IMR-90 (cell line): ENCODE data around the gene PLXNC1. TPM values are rescaled to one million over a fixed set of nuclear protein-coding genes. Genes with fewer than 3 reads are reported as not detected.

Source experiments
- ATAC-seq: fragments of 200-7000 bp; cut with Tn5 transposase; 2 replicates; pipeline ENCODE4 v1.9.1; 2020; ENCODE audit warnings: low read depth, mild to moderate bottlenecking, moderate library complexity
- BruUV-seq: library from RNA; stranded (reverse); fragments of 400-500 nt; replicated peaks from 2 replicates; lab custom pipeline; 2021; lab: Mats Ljungman, UMichigan
- CTCF ChIA-PET: fragments of 300-600 bp; formaldehyde crosslinking; extraction: SDS; loops from one replicate; lab custom pipeline; 2021; ENCODE audit warnings: antibody characterized with exemption; lab: Yijun Ruan, JAX
- POLR2A ChIA-PET: fragments of 300-600 bp; sonication (Branson Sonifier 250); formaldehyde crosslinking; loops from one replicate; lab custom pipeline; 2022; ENCODE audit warnings: antibody characterized with exemption; ENCODE audit not compliant: unreplicated experiment; lab: Charles Lee
- DNase-seq: peaks from one replicate; pipeline ENCODE4 v3.0.0; 2013
- H2AFZ ChIP-seq: replicated peaks from 2 replicates; pipeline ENCODE3; 2013; ENCODE audit warnings: low read length, mild to moderate bottlenecking; ENCODE audit not compliant: poor library complexity
- H2AK5ac ChIP-seq: 2 replicates; pipeline ENCODE4 v1.6.1; 2013; ENCODE audit warnings: low read depth, low read length, inconsistent platforms
- H2AK9ac ChIP-seq: replicated peaks from 2 replicates; pipeline ENCODE3; 2013; ENCODE audit warnings: mild to moderate bottlenecking, low read depth, low read length, moderate library complexity; ENCODE audit not compliant: poor library complexity
- H2BK120ac ChIP-seq: 2 replicates; pipeline ENCODE4 v1.6.1; 2013; ENCODE audit warnings: low read depth, low read length, inconsistent platforms
- H2BK15ac ChIP-seq: 3 replicates; pipeline ENCODE4 v1.6.1; 2013; ENCODE audit warnings: low read depth, low read length, inconsistent platforms
- H2BK20ac ChIP-seq: 2 replicates; pipeline ENCODE4 v1.6.1; 2013; ENCODE audit warnings: low read depth, mild to moderate bottlenecking, inconsistent platforms, low read length, moderate library complexity
- H2BK5ac ChIP-seq: 2 replicates; pipeline ENCODE4 v1.6.1; 2013; ENCODE audit warnings: mild to moderate bottlenecking, low read depth, low read length, inconsistent platforms; ENCODE audit not compliant: poor library complexity, severe bottlenecking
- H3K14ac ChIP-seq: replicated peaks from 2 replicates; pipeline ENCODE4 v1.6.1; 2013; ENCODE audit warnings: low read depth, low read length, inconsistent platforms
- H3K18ac ChIP-seq: 2 replicates; pipeline ENCODE4 v1.6.1; 2013; ENCODE audit warnings: low read depth, low read length, control low read depth
- H3K23ac ChIP-seq: 2 replicates; pipeline ENCODE4 v1.6.1; 2013; ENCODE audit warnings: low read depth, low read length, inconsistent platforms
- H3K27ac ChIP-seq: 2 replicates; pipeline ENCODE4 v1.5.1; 2013; ENCODE audit warnings: mild to moderate bottlenecking, control low read depth, low read length; ENCODE audit not compliant: insufficient read depth
- H3K27me3 ChIP-seq: 2 replicates; pipeline ENCODE4 v1.6.1; 2013; ENCODE audit warnings: low read length; ENCODE audit not compliant: control insufficient read depth, insufficient read depth
- H3K36me3 ChIP-seq: 2 replicates; pipeline ENCODE4 v1.6.1; 2013; ENCODE audit warnings: low read length, mixed read lengths; ENCODE audit not compliant: control insufficient read depth, insufficient read depth
- H3K4ac ChIP-seq: 2 replicates; pipeline ENCODE4 v1.6.1; 2013; ENCODE audit warnings: low read depth, low read length, inconsistent platforms
- H3K4me1 ChIP-seq: 2 replicates; pipeline ENCODE4 v1.6.1; 2013; ENCODE audit warnings: low read length, mixed read lengths; ENCODE audit not compliant: control insufficient read depth, insufficient read depth
- H3K4me2 ChIP-seq: 2 replicates; pipeline ENCODE4 v1.6.1; 2013; ENCODE audit warnings: low read depth, mild to moderate bottlenecking, control low read depth, low read length, moderate library complexity
- H3K4me3 ChIP-seq: 2 replicates; pipeline ENCODE4 v1.5.1; 2013; ENCODE audit warnings: low read depth, mild to moderate bottlenecking, control low read depth, low read length, moderate library complexity; ENCODE audit not compliant: insufficient read depth
- H3K56ac ChIP-seq: 2 replicates; pipeline ENCODE4 v1.6.1; 2013; ENCODE audit warnings: low read length, inconsistent platforms; ENCODE audit not compliant: insufficient read depth; ENCODE audit errors: extremely low read depth
- H3K79me1 ChIP-seq, 2 experiments: 2 replicates each; pipeline ENCODE4 v1.6.1; 2013; ENCODE audit warnings: low read length in 2 of 2, inconsistent platforms in 1 of 2, low read depth in 1 of 2
- H3K9ac ChIP-seq: 2 replicates; pipeline ENCODE4 v1.6.1; 2013; ENCODE audit warnings: low read depth, low read length, control low read depth
- H3K9me1 ChIP-seq: 2 replicates; pipeline ENCODE4 v1.6.1; 2013; ENCODE audit warnings: low read length, inconsistent platforms; ENCODE audit not compliant: insufficient read depth
- H3K9me3 ChIP-seq: 2 replicates; pipeline ENCODE4 v1.6.1; 2013; ENCODE audit warnings: low read length; ENCODE audit not compliant: control insufficient read depth, insufficient read depth
- H4K20me1 ChIP-seq: 2 replicates; pipeline ENCODE4 v1.6.1; 2013; ENCODE audit warnings: low read length, inconsistent platforms; ENCODE audit not compliant: insufficient read depth
- H4K5ac ChIP-seq: 2 replicates; pipeline ENCODE4 v1.6.1; 2013; ENCODE audit warnings: mild to moderate bottlenecking, low read depth, low read length, control low read depth
- H4K8ac ChIP-seq, 2 experiments: 2 replicates each; pipeline ENCODE4 v1.6.1; 2013; ENCODE audit warnings: low read depth in 2 of 2, low read length in 2 of 2, control low read depth in 1 of 2, inconsistent platforms in 1 of 2
- H4K91ac ChIP-seq: 2 replicates; pipeline ENCODE4 v1.6.1; 2013; ENCODE audit warnings: low read depth, low read length, inconsistent platforms; ENCODE audit not compliant: insufficient read depth
- BHLHE40 ChIP-seq: fragments of 150-350 bp; IDR thresholded peaks from 2 replicates; pipeline ENCODE4 v1.6.1; 2016; ENCODE audit warnings: mild to moderate bottlenecking, low read depth, low read length
- CEBPB ChIP-seq: IDR thresholded peaks from 2 replicates; pipeline ENCODE4 v1.6.1; 2012; ENCODE audit warnings: low read depth, low read length, improper control_type of control experiment
- CHD1 ChIP-seq: IDR thresholded peaks from 2 replicates; pipeline ENCODE4 v1.6.1; 2012; ENCODE audit warnings: low read depth, low read length, improper control_type of control experiment
- FOS ChIP-seq: fragments of 150-350 bp; IDR thresholded peaks from 2 replicates; pipeline ENCODE4 v1.6.1; 2016; ENCODE audit warnings: low read depth, low read length
- MAFK ChIP-seq: IDR thresholded peaks from 2 replicates; pipeline ENCODE4 v1.6.1; 2012; ENCODE audit warnings: low read depth, low read length, improper control_type of control experiment
- MAZ ChIP-seq: IDR thresholded peaks from 2 replicates; pipeline ENCODE4 v1.6.1; 2012; ENCODE audit warnings: low read depth, mild to moderate bottlenecking, low read length, improper control_type of control experiment, moderate library complexity, borderline replicate concordance
- MXI1 ChIP-seq: IDR thresholded peaks from 2 replicates; pipeline ENCODE4 v1.6.1; 2012; ENCODE audit warnings: low read depth, mild to moderate bottlenecking, low read length, moderate library complexity, borderline replicate concordance
- NFE2L2 ChIP-seq: fragments of 150-350 bp; IDR thresholded peaks from 2 replicates; pipeline ENCODE4 v1.6.1; 2016; ENCODE audit warnings: low read depth, mild to moderate bottlenecking, low read length
- POLR2A ChIP-seq: IDR thresholded peaks from 2 replicates; pipeline ENCODE4 v1.6.1; 2012; ENCODE audit warnings: mild to moderate bottlenecking, low read depth, low read length
- RAD21 ChIP-seq: IDR thresholded peaks from 2 replicates; pipeline ENCODE4 v1.6.1; 2012; ENCODE audit warnings: low read length, improper control_type of control experiment
- RCOR1 ChIP-seq: IDR thresholded peaks from 2 replicates; pipeline ENCODE4 v1.6.1; 2012; ENCODE audit warnings: mild to moderate bottlenecking, low read length, improper control_type of control experiment; ENCODE audit not compliant: insufficient replicate concordance
- RFX5 ChIP-seq: IDR thresholded peaks from 2 replicates; pipeline ENCODE4 v1.8.0; 2012; ENCODE audit warnings: low read depth, mild to moderate bottlenecking, low read length, moderate library complexity
- SMC3 ChIP-seq: fragments of 150-350 bp; IDR thresholded peaks from 2 replicates; pipeline ENCODE4 v1.6.1; 2016; ENCODE audit warnings: low read depth, mild to moderate bottlenecking, antibody characterized with exemption, low read length, moderate library complexity
- WGBS, 2 experiments: methylation state at CpG; one replicate each; pipeline versions ENCODE4 v1.1.5 to v1.1.7; 2013; ENCODE audit warnings: missing lambda C conversion rate in 2 of 2; ENCODE audit not compliant: insufficient read length in 1 of 2; ENCODE audit errors: extremely low coverage in 2 of 2; 5-methylcytosine and 5-hydroxymethylcytosine counted together
- dilution Hi-C: fragments of 300-500 bp; cut with HindIII; formaldehyde crosslinking; loops from one replicate; pipeline ENCODE4 v1.14.3; 2018; ENCODE audit warnings: low sequenced_read_pairs; ENCODE audit not compliant: unreplicated experiment
- in situ Hi-C: fragments of 300-500 bp; cut with MboI; formaldehyde crosslinking; loops from 3 replicates; pipeline ENCODE4 v1.14.3; 2019; ENCODE audit warnings: low sequenced_read_pairs, inconsistent platforms, mixed read lengths
- intact Hi-C: fragments of 100-400 bp; cut with micrococcal nuclease; formaldehyde crosslinking; loops from 2 replicates; pipeline ENCODE4 v1.10.0; 2022
- polyA plus RNA-seq, 3 experiments: library from polyadenylated mRNA; depleted of rRNA; stranded (reverse); fragments of >200 nt; gene quantifications; 2 replicates each; pipeline ENCODE4 v1.2.3, GENCODE V29; 2012; ENCODE audit warnings: low replicate concordance in 1 of 3
- total RNA-seq: library from RNA; depleted of rRNA; stranded (reverse); fragments of >200 nt; gene quantifications from 2 replicates; pipeline ENCODE4 v1.2.3, GENCODE V29; 2012
- TF ChIP-seq, protein P1 (sequence below): fragments of 150-350 bp; IDR thresholded peaks from 2 replicates; pipeline ENCODE4 v1.6.1; 2016; ENCODE audit warnings: low read depth, mild to moderate bottlenecking, low read length, moderate library complexity, borderline replicate concordance
- TF ChIP-seq, protein P2 (sequence below): conservative IDR thresholded peaks from 2 replicates; pipeline ENCODE4 v1.5.1; 2012; ENCODE audit warnings: mild to moderate bottlenecking, low read depth, low read length, improper control_type of control experiment
- TF ChIP-seq, protein P3 (sequence below): fragments of 150-350 bp; IDR thresholded peaks from 2 replicates; pipeline ENCODE4 v1.6.1; 2017; ENCODE audit warnings: mild to moderate bottlenecking, antibody characterized with exemption, low read length, low read depth

The PLXNC1 gene
- total and polyA plus RNA-seq, 2 of the 4 experiments (the other 2 are of a cell fraction): 1.0 to 1.6 TPM

DNA sequence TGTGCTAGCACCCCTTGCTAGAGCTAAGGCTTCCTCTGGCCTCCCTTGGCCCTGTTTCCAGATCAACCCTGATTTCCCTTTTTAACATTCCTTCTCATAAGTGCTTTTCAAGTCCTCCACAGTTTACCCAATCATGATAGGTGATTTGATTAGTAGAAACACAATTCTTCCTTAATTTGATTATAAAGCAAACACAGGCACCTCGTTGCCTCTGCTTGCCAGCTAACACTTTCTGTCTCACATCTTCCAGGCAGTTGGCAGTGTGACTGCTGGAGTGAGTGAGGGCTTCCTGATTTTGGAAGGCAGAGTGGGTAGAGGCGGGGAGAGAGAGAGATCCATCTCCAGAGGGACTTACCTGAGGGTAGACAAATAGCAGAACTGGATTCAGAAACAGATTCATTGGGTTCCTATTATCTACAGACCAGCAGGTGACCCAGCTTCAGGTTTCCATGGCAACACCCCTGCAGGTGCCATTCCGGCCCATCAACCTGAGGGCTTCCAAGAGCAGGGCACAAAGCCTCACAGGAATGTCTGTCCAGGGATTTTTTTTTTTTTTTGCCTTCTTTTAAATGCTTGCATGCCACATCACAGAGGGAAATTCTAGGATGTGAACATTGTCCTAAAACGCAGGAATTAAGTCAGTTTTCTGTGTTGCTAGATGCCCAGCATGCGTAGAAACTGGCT, 77.7 kb downstream of the PLXNC1 start:
- Histone ChIP-seq H3K9ac (no peak overlapping the region), H3K4ac (no peak overlapping the region), H4K91ac (no peak overlapping the region), H4K8ac (no peak overlapping the region), H2BK120ac (no peak overlapping the region), H3K9me3 (no peaks in the 10 kb centered on the region), H3K4me2 (no peak overlapping the region), H2BK20ac (no peak overlapping the region), H3K27ac (no peak overlapping the region), H3K18ac (no peak overlapping the region), H4K5ac (no peak overlapping the region), H3K56ac (no peak overlapping the region), H2BK15ac (no peak overlapping the region), H3K23ac (no peak overlapping the region), H3K36me3 (no peaks in the 10 kb centered on the region), H2AFZ (no peak overlapping the region), H3K4me3 (no peak overlapping the region), H4K20me1 (no peaks in the 10 kb centered on the region), H3K4me1 (peaks cover 5% of the 10 kb centered on the region; the same call in 1 of the 2 replicates), H3K79me1 (no peaks in the 10 kb centered on the region), H2BK5ac (no peak overlapping the region), H2AK5ac (no peak overlapping the region), H3K9me1 (no peaks in the 10 kb centered on the region; the same call in 1 of the 2 replicates), H2AK9ac (no peak overlapping the region), H3K27me3 (peaks cover 51% of the 10 kb centered on the region), H3K14ac (no peak overlapping the region)
- WGBS, 2 experiments: 80% methylated on average over 3 of the region's 5 CpGs; no CpG with 5 or more reads in 1 of the 2 experiments
- intact Hi-C loops: loop anchor here (5.0 kb wide), 1 partner anchor 744 kb away; no protein-coding TSS in a partner anchor
- in situ Hi-C loops: no loop called here
- no peak for TF ChIP-seq CEBPB
- no peak for TF ChIP-seq MXI1
- no peak for TF ChIP-seq MAZ
- TF ChIP-seq, protein P1, sequence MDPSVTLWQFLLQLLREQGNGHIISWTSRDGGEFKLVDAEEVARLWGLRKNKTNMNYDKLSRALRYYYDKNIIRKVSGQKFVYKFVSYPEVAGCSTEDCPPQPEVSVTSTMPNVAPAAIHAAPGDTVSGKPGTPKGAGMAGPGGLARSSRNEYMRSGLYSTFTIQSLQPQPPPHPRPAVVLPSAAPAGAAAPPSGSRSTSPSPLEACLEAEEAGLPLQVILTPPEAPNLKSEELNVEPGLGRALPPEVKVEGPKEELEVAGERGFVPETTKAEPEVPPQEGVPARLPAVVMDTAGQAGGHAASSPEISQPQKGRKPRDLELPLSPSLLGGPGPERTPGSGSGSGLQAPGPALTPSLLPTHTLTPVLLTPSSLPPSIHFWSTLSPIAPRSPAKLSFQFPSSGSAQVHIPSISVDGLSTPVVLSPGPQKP: no peak
- TF ChIP-seq, protein P2, sequence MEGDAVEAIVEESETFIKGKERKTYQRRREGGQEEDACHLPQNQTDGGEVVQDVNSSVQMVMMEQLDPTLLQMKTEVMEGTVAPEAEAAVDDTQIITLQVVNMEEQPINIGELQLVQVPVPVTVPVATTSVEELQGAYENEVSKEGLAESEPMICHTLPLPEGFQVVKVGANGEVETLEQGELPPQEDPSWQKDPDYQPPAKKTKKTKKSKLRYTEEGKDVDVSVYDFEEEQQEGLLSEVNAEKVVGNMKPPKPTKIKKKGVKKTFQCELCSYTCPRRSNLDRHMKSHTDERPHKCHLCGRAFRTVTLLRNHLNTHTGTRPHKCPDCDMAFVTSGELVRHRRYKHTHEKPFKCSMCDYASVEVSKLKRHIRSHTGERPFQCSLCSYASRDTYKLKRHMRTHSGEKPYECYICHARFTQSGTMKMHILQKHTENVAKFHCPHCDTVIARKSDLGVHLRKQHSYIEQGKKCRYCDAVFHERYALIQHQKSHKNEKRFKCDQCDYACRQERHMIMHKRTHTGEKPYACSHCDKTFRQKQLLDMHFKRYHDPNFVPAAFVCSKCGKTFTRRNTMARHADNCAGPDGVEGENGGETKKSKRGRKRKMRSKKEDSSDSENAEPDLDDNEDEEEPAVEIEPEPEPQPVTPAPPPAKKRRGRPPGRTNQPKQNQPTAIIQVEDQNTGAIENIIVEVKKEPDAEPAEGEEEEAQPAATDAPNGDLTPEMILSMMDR: no peak
- no peak for TF ChIP-seq MAFK
- no peak for TF ChIP-seq BHLHE40
- TF ChIP-seq, protein P3, sequence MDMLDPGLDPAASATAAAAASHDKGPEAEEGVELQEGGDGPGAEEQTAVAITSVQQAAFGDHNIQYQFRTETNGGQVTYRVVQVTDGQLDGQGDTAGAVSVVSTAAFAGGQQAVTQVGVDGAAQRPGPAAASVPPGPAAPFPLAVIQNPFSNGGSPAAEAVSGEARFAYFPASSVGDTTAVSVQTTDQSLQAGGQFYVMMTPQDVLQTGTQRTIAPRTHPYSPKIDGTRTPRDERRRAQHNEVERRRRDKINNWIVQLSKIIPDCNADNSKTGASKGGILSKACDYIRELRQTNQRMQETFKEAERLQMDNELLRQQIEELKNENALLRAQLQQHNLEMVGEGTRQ: no peak
- TF ChIP-seq RFX5: no peak
- no peak for TF ChIP-seq FOS
- no peak for TF ChIP-seq RAD21
- no peak for TF ChIP-seq SMC3
- no peak for TF ChIP-seq RCOR1
- no peak for TF ChIP-seq POLR2A
- no peak for TF ChIP-seq CHD1
- TF ChIP-seq NFE2L2: no peak
- DNase-seq: no peak
- dilution Hi-C loops: no loop called here
- no peak for ATAC-seq
- BruUV-seq: no TSS peak
- ChIA-PET CTCF (no interaction called here), POLR2A (no interaction called here)
